Eye (tissue), 1 donor: Measurements from ENCODE around the gene SRSF7.
"Not testable (repeated sequence)": the region's sequence is repeated elsewhere in the genome, so short reads cannot be mapped to it uniquely, and the experiment has no call there.

ENCODE experiments used
- DNase-seq: peaks from one replicate; pipeline ENCODE4 v3.0.0-alpha.2; 2015

The SRSF7 gene

GRCh38 chr2:38751596-38752410 lies 642 bp upstream of the SRSF7 start:
- no peak for DNase-seq

- peak; percentile 40 for DNase-seq
These were observed 910 bp downstream of the SRSF7 start for GRCh38 chr2:38750011-38750890.

DNA sequence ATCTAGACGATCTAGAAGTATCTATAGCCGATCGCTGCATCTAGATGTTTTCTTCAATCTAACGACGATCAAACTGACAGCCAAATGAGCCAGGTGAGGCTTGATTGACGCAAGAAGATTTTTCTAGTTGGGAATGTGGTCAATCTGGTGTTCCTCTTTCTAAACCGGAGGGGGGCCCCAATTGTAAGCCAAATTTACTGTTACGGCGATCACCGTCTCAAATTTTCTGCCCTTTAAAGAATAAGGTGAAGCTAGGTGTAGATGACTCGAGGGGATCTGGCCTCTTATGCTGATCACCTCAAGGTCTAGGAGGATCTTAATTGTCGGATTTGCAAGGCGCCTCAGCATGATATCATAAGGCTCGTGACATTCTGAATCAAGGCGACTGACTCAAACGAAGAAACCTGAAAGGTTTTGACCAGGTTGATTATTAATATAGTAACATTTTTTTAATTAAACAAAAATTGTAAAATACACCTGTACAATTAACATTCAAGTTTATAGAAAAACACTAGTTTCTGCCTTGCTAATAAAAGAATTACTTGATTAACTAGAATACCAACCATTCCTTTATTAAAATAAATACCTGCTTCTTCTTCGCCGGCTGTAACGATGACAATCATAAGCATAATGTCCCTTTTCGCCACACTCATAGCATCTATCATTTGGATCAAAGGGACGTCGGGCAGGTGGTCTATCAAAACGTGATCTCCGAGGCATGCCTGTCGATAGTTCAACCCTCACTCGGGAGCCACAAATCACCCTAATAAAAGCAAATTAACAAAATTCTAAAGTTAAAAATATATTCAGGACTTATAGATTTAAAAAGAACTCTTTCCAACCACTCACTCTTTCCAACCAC lies 2.0 kb downstream of the SRSF7 start:
- no peak for DNase-seq

GRCh38 chr2:38748391-38748790 lies 2.8 kb downstream of the SRSF7 start:
- no peak for DNase-seq

DNA sequence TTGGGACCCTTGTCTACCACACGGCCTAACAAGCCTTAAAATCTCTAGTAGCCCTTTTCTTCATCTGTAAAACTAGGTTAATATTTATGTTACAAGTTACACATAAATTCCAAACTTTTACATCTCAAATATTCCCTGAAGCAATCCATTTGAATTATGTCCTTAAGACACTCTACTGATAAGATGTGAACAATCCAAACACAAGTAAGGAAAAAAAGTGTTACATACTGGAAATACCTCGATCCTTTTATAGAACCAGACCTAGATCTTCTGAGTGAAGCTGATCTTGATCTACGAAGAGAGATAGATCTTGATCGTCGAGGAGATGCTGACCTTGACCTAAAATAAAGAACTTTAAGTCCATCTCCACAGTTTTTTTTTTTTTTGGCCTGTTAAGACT lies 3.3 kb downstream of the SRSF7 start:
- no peak for DNase-seq

GRCh38 chr2:38747007-38747424 lies 4.1 kb downstream of the SRSF7 start:
- DNase-seq = no peak

DNA sequence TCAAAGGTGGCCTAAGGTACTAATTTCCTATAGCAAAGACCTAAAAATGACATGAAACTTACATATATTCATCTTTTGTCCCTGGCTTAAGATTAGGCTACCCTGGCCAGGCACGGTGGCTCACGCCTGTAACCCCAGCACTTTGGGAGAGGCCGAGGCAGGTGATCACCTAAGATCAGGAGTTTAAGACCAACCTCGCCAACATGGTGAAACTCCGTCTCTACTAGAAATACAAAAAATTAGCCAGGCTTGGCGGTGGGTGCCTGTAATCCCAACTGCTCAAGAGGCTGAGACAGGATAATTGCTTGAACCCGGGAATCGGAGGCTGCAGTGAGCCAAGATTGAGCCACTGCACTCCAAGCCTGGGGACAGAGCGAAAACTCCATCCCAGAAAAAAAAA lies 5.9 kb downstream of the SRSF7 start:
- DNase-seq = no peak

GRCh38 chr2:38744399-38744780 lies 6.8 kb downstream of the SRSF7 start:
- no peak for DNase-seq

- DNase-seq = no peak
These were observed 7.3 kb downstream of the SRSF7 start for GRCh38 chr2:38743672-38744398.

- DNase-seq = no peak
These were observed 8.2 kb downstream of the SRSF7 start for GRCh38 chr2:38742797-38743559.

DNA sequence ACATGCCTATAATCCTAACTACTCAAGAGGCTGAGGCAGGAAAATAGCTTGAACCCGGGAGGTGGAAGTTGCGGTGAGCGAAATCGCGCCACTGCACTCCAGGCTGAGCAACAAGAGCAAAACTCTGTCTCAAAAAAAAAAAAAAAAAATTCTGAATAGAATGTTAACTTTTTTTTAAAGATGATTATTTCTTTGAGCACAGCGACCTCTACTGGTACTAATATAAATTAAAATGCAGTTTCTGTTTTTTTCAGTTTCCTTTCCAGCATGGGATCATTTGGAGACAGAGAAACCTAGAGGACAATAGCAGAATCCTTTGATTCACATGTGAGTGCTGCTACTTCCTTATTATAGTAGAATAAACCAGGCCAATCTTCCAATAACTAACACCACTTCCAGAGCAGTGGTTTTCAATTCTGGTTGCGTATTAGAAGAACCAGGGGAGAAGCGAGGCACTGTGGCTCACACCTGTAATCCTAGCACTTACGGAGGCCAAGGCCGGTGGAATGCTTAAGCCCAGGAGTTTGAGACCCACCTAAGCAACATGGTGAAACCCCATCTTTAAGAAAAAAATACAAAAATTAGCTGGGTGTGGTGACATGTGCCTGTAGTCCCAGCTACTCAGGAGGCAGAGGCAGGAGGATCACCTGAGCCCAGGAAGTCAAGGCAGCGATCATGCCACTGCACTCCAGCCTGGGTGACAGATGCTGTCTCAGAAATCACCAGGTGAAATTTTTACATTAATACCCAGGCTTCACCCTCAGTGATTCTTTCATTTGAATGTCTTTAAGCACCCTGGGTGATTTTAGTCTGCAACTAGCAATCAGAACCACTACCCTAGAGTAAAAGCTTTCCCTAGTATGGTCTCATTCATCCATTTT lies 10.1 kb downstream of the SRSF7 start:
- peak; percentile 71 for DNase-seq

DNA sequence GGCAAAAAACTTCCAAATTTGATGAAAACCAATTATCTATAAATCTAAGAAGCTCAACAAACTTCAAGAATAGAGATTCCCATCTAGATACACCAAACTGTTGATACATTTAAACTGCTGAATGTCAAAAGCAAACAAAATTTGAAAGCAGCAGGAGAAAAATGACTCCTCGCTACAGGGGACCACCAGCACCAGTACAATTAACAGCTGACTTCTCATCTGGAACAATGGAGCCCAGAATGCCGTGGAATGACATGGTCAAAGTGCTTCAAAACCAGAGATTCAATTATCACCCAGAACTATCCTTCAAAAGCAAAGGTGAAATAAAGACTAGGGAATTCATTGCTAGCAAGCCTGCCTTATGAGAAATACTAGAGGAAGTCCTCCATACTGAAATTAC lies 11.6 kb downstream of the SRSF7 start:
- no peak for DNase-seq

DNA sequence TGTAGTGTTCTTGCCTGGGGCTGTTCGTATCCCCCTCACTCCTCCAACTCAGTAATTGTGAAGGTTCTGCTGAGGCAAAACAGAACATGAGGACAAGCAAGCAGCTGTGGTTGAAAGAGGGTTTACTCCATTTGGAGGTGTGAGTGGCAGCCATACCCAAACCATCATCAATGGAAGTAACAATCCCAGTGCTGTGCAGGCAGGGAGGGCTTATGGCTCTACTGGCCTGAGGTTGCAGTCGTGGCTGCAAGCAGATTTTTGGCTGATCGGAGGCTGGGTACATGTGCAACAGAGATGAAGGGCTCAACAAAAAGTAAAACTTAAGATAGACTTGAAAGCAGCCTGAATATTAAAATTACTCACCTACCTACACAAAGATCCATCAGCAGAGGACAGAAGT lies 13.2 kb downstream of the SRSF7 start:
- DNase-seq = no peak

GRCh38 chr2:38737000-38737698 lies 14.0 kb downstream of the SRSF7 start:
- not testable (repeated sequence) for DNase-seq

GRCh38 chr2:38735999-38736320 lies 15.2 kb downstream of the SRSF7 start:
- DNase-seq = no peak

DNA sequence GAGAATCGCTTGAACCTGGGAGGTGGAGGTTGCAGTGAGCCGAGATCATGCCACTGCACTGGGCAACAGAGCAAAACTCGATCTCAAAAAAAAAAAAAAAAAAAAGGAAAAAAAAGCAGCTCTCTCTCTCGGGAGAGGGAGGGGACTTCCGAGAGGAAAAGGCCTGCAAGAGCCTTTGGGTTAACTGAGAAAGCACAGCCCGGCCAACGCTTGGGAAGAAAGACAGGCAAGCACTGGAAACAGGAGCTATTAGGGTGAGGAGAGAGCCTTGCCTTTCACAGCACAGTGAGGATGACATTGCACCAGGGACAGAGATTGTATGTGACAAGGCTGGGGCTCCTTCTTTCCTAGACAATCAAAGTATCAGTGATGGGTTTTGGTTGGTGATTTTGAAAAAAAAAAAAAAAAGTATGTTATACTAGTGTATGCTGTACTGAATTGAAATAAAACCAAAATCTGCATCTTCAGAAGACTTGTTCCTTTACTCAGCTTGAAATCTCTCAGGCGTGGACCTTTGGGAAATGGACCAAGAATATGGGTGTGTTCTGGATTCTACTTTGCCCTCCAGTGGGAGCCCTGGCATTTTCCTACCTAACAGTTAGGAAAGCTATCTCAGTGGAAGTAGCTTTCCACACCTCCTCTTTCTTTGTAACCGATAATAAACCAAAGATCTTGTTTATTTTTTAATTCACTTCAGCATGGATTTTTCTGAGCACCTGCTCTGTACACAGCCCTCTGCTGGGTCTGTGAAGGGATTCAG lies 16.7 kb downstream of the SRSF7 start:
- DNase-seq = no peak

DNA sequence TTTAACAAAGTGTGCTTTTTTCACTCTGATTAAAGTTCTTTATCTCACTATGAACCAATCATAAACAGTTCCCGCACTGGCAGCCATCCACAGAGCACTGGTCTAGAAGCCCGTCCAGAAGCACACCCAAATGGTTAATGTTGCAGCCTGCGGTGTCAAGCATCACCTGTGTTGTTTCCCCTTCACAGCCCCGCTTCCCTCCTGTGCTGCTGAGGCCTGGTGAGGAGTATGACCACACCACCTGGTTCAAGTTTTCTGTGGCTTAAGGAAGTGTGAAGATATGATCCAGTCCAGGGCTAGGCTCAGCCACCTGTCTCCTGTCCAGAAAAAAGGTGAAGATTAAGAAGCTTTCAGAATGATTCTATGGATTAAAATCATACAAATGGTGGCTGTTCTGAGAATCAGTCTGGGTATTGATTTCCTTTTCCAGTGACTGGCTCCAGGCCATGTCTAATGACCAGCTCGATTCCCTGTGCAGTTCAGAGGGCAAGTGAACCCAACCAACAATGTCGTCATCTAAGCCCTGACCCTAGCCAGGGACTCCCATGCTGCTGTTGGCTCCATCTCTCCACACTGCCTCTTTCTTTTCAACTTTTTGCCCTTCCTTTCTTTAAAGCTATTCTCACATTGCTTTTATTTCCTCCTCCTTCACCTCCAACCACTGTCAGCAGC lies 17.7 kb downstream of the SRSF7 start:
- DNase-seq = no peak

DNA sequence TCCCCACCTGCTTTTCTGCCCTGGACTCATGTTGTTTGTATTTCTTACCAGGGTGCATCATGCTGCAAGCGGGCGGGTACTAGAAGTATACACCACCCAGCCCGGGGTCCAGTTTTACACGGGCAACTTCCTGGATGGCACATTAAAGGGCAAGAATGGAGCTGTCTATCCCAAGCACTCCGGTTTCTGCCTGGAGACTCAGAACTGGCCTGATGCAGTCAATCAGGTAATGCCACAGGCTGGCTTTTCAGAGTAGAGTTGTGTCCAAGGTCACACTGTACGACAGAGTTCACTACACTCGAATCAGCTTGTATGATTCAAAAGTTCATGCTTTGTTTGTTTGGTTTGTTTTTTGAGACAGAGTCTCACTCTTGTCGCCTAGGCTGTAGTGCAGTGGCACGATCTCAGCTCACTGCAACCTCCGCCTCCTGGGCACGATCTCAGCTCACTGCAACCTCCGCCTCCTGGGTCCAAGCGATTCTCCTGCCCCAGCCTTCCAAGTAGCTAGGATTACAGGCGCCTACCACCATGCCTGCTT lies 19.4 kb downstream of the SRSF7 start:
- no peak for DNase-seq
